Activated CD4-positive, alpha-beta T cell treated with anti-CD3 and anti-CD28 coated beads, Interleukin-2, Interleukin-6, amounts not matched to agents 100 ng/mL and 50 ng/mL, durations not matched to agents 16 hours and 8 hours (primary cell): ENCODE data around the gene XBP1.
A peak's percentile ranks its signal among the peaks of the same experiment; 100 is the strongest.
"Not testable (repeated sequence)": the region's sequence is repeated elsewhere in the genome, so short reads cannot be mapped to it uniquely, and the experiment has no call there.

Experiments used
- DNase-seq: peaks from one replicate; pipeline ENCODE4 v3.0.0-alpha.2; 2020

XBP1 gene

DNA sequence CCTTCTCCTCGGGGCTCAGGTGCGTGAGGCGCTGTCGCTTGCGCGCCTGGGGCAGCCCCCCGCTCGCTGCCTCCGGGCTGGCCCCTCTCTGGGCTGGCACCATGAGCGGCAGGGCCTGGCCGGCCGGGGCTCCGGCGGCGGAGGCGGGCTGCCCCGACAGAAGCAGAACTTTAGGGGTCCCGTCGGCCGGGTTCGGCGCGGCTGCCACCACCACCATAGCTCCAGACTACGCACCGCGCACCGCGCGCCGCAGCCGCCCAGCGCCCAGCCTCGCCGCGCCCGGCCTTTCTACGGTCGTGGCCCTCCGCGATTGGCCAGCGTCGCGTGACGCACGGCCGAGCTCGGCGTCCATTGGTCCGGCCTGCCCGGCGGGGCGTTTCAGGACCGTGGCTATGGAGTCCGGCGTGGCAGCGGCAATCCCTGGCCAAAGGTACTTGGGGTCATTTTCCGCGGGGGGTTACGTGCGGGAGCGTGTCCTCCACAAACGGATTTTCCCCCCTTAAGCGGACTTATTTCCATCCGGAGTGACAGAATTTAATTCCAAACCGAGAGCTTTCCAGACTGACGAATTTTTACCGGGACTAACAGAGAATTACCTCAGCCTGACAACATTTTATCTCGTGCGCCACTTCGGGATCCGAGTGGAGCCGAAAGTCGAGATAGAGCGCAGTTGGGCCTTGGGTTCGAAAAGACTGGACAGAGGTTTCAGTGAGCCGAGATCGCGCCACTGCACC, at the start of gene XBP1:
Gene XBP1, minus strand, starts transcription at position 262 of the 734 bp plus-strand sequence.
- DNase-seq = peak; percentile 95

DNA sequence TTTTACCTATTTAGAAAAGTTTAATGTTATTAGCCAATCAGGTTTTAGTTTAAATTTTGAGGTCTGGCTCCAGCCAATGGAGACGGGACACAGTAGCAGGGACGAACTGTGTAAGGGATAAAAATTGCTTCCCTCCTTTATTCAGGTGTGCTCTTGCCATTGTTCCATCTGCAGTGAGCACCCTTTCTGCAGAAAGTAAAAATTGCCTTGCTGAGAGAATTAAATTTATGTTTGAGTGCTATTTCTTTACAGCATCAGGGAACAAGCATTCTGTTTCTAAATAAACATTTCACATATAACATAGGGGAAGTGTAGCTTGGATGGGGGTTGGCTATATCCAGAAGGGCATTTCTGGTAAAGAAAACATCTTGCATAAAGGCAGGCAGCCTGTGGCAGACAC, 46.6 kb upstream of the XBP1 start:
- no peak for DNase-seq

DNA sequence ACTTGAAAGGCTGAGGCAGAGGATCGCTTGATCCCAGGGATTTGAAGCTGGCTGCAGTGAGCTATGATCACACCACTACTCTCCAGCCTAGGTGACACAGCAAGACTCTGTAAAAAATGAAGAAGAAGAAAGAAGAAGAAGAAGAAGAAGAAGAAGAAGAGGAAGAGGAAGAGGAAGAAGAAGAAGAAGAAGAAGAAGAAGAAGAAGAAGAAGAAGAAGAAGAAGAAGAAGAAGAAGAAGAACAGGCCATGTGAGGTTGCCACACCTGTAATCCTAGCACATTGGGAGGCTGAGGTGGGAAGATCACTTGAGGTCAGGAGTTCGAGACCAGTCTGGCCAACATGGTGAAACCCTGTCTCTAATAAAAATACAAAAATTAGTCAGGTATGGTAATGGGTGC, 43.9 kb upstream of the XBP1 start:
- DNase-seq = not testable (repeated sequence)

DNA sequence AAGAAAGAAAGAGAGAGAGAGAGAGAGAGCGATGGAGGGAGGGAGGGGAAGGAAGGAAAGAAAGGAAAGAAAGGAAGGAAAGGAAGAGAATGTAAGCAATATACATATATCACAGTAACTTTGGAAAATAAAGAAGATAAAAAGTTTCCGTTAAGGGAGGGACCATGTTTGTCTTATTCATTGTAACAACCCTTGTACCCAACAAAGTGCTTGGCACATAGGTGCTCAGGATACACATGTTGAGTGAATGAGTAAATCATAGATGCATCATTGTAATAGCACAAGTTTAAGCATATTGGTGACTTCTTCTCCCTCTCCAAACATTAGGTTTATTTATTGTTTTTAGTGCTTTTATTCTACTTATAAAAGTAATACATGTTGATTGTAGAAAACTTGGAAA, 43.3 kb upstream of the XBP1 start:
- DNase-seq = no peak

DNA sequence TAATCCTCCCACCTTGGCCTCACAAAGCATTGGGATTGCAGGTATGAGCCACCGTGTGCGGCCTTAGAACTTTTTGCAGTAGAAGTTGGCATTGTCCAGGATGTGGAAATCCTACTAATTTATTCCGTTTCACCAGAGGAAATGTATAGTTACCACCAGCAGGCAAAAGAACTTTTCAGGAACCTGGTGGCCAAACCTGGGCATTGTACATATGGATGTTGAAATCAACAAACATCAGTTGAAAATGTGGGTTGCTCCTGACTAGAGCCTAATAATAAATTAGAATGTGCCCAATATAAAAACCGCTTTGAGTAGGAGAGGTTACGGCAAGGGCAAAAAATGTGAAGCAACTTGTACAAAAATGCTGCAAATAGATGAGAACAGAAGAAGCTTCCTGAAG, 40.7 kb upstream of the XBP1 start:
- no peak for DNase-seq

DNA sequence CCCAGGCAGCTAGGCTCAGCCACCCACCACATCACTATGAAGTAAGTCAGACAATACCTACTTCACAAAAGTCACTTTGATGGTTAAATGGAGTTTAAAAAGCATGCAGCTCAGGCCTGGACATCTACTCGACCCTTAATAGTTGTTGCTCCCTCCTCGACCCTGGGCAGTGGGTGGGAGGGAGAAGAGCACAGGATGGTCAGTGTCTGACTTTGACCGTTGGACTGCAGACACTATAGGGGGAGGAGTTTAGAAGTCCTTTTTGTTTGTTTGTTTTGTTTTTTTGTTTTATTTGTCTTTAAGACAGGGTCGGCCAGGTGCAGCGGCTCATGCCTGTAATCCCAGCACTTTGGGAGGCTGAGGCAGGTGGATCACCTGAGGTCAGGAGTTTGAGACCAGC, 38.6 kb upstream of the XBP1 start:
- no peak for DNase-seq

DNA sequence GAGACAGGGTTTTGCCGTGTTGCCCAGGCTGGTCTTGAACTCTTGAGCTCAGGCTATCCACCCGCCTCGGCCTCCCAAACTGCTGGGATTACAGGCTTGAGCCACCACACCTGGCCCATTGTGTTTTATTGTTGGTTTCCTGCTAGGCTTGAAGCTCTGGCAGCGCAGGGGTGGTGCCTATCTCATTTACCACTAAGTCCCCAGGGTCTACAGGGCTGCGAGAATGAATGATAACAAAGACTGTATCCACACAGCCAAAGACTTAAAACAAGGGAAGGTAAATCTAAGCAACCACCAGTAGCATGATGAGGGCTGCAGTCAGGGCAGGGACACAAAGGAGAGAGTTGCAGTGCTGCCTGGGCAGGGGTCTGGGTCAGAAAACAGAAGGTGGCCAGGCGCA, 37.3 kb upstream of the XBP1 start:
- no peak for DNase-seq

DNA sequence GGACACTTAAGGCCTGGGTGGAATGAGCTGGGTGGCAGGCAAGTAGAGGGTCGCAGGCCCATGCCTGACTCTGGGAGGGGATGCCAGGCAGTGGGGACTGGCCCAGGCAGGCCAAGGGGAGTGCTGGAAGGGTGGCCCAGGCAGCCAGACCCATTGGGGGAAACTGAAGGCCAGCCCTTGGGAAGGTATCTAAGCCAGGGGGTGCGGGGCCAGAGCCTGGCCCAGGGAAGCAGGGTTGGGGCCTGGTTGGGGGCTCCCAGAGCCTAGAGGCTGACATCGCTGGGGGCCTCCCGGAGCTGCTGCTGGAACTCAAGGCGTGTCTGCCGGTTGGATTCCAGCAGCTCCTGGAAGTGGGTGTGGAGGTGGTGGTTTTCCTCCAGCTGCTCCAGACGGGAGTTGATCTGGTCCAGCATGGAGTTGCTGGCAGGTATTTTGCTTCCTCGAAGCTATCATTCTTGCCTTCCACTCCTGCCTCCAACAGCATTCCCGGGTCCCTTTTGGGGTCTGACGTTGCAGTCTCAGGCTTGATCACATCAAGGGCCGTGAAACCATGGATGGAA, 35.3 kb upstream of the XBP1 start:
- DNase-seq = no peak

DNA sequence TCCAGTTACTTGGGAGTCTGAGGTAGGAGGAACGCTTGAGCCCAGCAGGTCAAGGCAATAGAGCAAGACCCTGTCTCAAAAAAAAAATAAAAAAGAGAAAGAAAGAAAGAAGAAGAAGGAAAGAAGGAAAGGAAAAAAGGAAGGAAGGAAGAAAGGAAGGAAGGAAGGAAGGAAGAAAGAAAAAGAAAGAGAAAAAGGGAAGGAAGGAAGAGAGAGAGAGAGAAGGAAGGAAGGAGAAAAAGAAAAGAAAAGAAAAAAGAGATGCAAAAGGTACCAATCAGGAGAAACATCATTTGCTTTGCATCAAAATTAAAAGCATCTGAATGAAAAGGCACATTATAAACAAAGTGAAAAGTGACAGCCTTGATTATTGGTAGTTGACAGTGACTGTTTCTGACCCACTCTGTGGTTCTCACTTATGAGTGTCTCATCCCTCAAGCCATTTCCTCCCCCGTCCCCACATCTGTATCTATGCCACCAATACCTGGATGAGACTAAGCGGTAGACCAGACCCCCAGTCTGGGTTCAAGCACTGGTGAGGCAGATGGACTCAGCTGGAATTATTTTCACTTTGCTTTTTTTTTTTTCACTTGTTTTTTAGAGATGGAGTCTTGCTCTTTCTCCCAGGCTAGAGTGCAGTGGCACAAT, 33.0 kb upstream of the XBP1 start:
- DNase-seq = peak; percentile 33

DNA sequence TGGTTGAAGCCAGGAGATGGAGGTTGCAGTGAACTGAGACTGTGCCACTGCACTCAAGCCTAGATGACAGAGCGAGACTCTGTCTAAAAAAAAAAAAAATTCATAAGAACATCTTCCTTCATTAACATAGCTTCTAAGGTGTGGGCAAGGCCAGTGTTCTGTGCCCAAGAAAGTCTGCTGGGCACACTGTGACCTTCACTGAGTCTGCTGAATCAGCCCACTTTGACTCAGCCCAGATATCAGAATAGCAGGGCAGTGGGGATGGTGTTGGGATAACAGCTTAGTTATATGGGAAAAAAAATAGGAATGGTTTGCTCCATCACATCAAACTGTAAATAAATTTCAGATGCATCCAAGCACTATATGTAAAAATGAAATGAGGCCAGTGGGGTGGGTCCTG, 32.4 kb upstream of the XBP1 start:
- DNase-seq = no peak

DNA sequence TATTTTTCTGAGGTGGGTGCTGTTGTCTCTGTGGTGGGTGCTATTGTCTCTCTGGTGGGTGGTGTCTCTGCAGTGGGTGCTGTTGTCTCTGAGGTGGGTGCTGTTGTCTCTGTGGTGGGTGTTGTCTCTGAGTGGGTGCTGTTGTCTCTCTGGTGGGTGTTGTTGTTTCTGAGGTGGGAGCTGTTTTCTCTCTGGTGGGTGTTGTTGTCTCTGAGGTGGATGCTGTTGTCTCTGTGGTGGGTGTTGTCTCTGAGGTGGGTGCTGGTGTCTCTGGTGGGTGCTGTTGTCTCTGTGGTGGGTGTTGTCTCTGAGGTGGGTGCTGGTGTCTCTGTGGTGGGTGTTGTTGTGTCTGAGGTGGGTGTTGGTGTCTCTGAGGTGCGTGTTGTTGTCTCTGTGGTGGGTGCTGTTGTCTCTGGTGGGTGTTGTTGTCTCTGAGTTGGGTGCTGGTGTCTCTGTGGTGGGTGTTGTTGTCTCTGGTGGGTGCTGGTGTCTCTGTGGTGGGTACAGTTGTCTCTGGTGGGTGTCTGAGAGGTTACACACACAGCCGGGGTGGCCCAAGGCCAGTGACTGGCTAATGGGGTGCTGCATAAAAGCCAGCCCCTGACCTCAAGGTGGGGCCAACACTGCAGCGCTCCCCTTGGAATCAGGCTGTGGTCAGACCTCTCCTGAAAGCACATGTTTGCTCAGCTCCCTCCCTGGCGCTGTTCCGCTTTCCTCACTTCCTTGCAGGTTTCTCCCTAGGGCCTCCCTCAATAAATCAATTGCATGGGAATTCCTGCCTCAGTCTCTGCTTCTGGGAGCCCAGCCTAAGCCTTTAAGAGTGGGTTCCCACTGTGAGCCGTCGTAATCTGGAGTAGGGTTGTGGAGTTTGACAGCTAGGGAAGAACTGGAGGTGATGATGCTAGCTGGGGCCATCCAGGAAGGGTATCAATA, 31.0 kb upstream of the XBP1 start:
- DNase-seq = no peak

DNA sequence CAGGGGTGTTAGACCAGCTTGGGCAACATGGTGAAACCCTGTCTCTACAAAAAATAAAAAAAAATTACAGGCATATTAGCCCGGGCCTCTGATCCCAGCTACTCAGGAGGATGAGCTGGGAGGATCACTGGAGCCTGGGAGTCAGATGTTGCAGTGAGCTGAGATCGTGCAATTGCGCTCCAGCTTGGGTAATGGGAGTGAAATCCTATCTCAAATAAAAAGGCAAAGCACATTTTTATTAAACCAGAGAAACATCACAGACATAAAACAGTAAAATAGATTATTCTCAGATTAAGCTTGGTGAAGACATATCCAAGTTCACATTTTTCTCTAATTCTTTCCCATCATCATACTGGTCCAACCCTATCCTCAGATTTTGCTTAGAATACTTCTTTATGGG, 30.1 kb upstream of the XBP1 start:
- no peak for DNase-seq

DNA sequence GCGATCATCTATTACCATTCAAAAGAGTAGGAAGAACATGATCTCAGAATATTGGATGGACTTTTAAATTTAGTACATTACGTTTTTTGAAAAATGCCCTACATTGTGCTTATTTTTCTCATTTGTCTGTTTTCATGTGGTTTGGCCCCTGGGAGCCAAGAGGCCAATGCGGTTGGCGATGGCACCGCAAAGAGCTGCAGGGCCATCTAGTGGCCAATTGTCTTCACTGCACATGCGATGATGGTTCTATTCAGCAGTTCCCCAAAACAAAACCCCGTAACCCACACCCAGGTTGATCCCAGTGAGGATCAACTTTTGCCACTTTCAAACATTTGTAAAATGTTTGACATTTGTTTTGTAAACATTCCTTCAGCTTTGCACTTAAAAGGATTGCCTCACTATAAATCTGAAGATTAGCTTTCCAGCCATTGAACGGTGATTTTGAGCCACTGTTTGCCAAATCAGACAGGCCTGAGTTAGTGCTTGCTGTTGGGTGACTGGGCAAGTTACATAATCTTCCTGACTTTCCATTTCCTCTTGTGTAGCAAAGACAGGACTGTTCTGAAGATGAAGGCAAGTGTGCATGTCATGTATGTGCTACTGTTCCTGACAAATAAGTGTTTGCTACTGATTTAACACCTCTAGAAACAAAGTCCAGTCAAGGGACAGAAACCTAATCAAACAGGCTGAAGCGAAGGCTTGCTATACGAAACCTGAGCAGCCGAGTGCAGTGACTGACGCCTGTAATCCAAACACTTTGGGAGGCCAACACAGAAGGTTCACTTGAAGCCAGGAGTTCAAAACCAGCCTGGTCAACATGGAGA, 29.2 kb upstream of the XBP1 start:
- DNase-seq = peak; percentile 86

DNA sequence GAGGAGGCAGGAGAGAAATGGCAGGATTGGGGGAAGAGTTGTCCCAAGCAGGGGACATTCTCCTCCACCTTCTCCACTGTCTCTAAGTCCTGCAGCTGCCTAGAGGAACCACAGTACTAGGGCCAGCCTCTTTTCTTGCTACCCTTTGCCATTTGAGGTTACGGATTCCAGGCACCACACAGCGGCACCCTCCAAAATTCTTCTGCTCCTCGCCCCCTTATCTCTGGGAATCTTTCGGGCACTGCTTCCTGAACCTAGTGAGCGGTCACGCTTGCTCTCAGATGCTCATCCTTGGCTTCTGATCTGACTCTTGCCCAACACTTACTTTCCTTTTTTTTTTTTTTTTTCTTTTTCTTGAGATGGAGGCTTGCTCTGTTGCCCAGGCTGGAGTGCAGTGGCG, 26.6 kb upstream of the XBP1 start:
- no peak for DNase-seq

DNA sequence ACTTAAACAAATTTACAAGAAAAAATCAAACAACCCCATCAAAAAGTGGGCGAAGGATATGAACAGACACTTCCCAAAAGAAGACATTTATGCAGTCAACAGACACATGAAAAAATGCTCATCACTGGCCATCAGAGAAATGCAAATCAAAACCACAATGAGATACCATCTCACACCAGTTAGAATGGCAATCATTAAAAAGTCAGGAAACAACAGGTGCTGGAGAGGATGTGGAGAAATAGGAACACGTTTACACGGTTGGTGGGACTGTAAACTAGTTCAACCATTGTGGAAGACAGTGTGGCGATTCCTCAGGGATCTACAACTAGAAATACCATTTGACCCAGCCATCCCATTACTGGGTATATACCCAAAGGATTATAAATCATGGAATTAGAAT, 26.1 kb upstream of the XBP1 start:
- not testable (repeated sequence) for DNase-seq

DNA sequence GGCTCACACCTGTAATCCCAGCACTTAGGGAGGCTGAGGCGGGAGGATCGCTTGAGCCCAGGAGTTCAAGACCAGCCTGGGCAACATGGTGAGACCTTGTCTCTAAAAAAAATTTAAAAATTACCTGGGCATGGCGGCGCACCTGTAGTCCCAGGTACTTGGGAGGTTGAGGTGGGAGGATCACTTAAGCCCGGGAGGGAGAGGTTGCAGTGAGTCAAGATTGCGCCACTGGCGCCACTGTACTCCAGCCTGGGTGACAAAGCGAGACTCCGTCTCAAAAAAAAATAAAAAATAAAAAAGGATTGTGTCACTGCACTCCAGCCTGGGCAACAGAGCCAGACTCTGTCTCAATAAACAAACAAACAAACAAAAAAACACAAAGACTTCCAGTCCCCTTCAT, 24.1 kb upstream of the XBP1 start:
- DNase-seq = not testable (repeated sequence)

DNA sequence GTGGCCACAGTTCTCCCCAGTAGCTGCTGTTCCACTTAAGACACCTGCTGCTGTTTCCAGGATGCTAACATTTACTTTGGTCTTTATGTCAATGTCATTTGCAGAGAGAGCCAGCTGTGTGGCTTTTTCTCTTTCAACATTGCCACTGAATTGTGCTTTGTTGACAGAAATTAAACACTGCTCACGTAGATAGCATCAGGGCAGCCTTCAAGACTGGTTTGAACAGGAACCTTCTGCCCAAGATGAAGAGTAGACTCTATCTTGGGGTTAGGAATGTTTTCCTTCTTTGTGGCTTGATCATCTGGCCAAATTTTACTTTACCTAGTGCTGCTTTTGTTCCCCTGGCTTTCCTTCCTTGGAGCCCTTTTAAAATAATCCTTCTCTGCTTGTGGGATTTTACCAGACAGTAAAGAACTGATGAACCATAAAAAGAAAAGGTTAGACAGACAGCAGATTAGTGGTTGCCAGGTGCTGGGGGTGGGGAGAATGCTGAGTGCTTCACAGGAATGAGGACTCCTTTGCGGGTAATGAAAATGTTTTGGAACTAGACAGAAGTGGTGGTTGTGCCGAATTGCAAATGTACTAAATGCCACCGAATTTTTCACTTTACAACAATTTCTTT, 22.7 kb upstream of the XBP1 start:
- DNase-seq = no peak

DNA sequence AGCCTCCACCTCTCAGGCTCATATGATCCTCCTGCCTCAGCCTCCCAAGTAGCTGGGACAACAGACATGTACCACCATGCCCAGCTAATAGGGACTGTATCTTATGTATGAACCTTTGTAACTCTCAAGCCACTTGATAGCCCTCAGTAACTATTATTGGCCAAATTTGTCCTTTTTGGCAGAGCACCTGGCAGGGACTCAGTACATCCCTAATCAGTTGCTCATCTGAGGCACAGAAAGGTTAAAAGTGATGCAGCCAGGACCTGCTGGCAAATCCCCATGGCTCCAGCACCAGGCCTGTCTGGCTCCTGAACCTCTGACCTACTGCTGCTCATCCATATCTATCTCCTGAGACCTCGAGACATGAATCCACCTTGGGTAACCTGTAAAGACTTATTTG, 21.1 kb upstream of the XBP1 start:
- DNase-seq = no peak

DNA sequence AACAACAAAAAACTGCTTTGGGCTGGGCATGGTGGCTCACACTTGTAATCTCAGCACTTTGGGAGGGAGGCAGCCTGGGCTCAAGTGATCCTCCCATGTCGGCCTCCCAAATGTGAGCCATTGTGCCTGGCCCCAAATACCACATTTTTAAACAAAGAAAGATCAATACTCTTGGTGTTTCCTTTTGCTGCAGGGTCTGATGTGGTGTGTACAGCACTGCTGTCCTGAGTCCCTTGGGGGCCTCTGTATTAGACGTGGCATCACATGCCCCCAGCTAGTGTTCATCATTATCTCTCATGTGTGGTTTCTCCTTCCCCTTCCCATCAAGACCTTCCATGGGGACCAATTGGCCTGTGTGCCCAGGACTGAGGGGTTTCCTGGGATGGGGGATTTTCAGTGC, 20.5 kb upstream of the XBP1 start:
- no peak for DNase-seq

DNA sequence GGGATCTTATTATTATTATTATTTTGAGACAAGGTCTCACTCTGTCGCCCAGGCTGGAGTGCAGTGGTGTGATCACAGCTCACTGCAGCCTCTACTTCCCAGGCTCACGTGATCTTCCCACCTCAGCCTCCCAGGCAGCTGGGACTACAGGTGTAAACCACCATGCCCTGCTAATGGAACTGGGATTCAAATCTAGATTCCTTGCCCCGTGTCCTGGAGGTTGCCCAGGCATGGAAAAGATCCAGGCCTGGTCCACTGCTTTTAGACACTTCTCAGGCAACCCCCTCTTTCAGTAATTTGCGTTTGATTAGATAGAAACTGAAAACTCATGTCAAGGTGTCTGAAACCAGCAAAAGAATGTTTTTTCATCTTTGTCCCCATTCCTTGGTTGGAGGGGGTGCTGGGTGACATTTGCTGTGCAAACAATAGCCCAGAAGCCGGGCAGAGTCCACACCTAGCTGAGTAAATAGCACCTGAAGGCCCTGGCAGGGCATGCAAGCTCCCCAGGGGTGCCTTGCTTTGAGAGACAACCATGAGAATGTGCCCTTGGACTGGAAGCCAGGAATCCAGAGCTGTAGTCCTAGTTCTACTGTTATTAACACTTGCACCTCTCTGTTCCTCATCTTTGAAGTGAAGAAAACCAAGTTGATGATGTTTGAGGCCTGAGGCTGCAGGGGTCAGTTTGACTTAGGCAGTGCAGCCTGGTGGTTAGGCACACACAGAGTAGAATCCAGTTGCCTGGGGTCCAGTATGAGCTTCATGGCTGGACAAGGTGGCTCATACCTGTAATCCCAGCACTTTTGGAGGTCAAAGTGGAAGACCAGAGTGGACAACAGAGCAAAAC, 19.1 kb upstream of the XBP1 start:
- DNase-seq = no peak
